Inflammatory macrophage treated with lipopolysaccharide for 1 hour (primary cell): ENCODE results near the gene AMER3.

Experiments used
- DNase-seq, 2 donors: peaks; one replicate each; pipeline ENCODE4 v3.0.0-alpha.2; 2020 to 2022

AMER3 gene

GRCh38 chr2:130786076-130786475 is 30.7 kb downstream of the AMER3 start:
- no peak for DNase-seq

GRCh38 chr2:130787841-130788240 is 32.5 kb downstream of the AMER3 start:
- DNase-seq, result no peak

GRCh38 chr2:130790312-130790711 is 35.0 kb downstream of the AMER3 start:
- no peak for DNase-seq

- DNase-seq, result no peak
Observed at GRCh38 chr2:130790804-130791616, 35.7 kb downstream of the AMER3 start.

GRCh38 chr2:130791617-130791939 is 36.2 kb downstream of the AMER3 start:
- peak in 1 of 2 donors; percentile 32 for DNase-seq

GRCh38 chr2:130795431-130795830 is 40.1 kb downstream of the AMER3 start:
- peak in 1 of 2 donors; percentile 25 for DNase-seq

- DNase-seq, result no peak
Observed at GRCh38 chr2:130796290-130796689, 41.0 kb downstream of the AMER3 start.

- peak; percentile 78 to 91 for DNase-seq
Observed at GRCh38 chr2:130797493-130798435, 42.4 kb downstream of the AMER3 start.

GRCh38 chr2:130798472-130799218 is 43.3 kb downstream of the AMER3 start:
- DNase-seq, result no peak

GRCh38 chr2:130799295-130799694 is 44.0 kb downstream of the AMER3 start:
- DNase-seq, result no peak

- no peak for DNase-seq
Observed at GRCh38 chr2:130805613-130806012, 50.3 kb downstream of the AMER3 start.

GRCh38 chr2:130806370-130806769 is 51.0 kb downstream of the AMER3 start:
- DNase-seq, result no peak

- no peak for DNase-seq
Observed at GRCh38 chr2:130807659-130808385, 52.5 kb downstream of the AMER3 start.

- DNase-seq, result no peak
Observed at GRCh38 chr2:130808482-130809268, 53.3 kb downstream of the AMER3 start.

- no peak for DNase-seq
Observed at GRCh38 chr2:130810490-130810889, 55.1 kb downstream of the AMER3 start.

- DNase-seq, result no peak
Observed at GRCh38 chr2:130813722-130814121, 58.4 kb downstream of the AMER3 start.

- DNase-seq, result no peak
Observed at GRCh38 chr2:130814931-130815680, 59.8 kb downstream of the AMER3 start.
